GM12878 (cell line): Measurements from ENCODE around the gene ZP2. TPM values are rescaled to one million over a fixed set of nuclear protein-coding genes. Genes with fewer than 3 reads are reported as not detected.
"Not testable (repeated sequence)": the region's sequence is repeated elsewhere in the genome, so short reads cannot be mapped to it uniquely, and the experiment has no call there.

Experiments used
- ATAC-seq: fragments of 200-7000 bp; cut with Tn5 transposase; 3 replicates; pipeline ENCODE4 v1.9.1; 2020; ENCODE audit warnings: mild to moderate bottlenecking, moderate library complexity
- BruUV-seq: library from RNA; stranded (reverse); fragments of 400-500 nt; replicated peaks from 2 replicates; lab custom pipeline; 2021; lab: Mats Ljungman, UMichigan
- CTCF ChIA-PET: fragments of 300-600 bp; sonication (Branson Sonifier 250); formaldehyde crosslinking; extraction: SDS; loops from one replicate; lab custom pipeline; 2021; ENCODE audit warnings: inconsistent platforms; lab: Yijun Ruan, JAX
- POLR2A ChIA-PET: fragments of 350-600 bp; formaldehyde crosslinking; extraction: SDS; loops from one replicate; lab custom pipeline; 2021; ENCODE audit warnings: inconsistent platforms; lab: Charles Lee
- RAD21 ChIA-PET: fragments of 300-600 bp; sonication (Branson Sonifier 250); formaldehyde crosslinking; loops from one replicate; lab custom pipeline; 2023; ENCODE audit warnings: antibody characterized with exemption; ENCODE audit not compliant: unreplicated experiment; lab: Charles Lee
- SMC1A ChIA-PET: fragments of 300-600 bp; sonication (Branson Sonifier 250); formaldehyde crosslinking; loops from one replicate; lab custom pipeline; 2023; ENCODE audit not compliant: unreplicated experiment, uncharacterized antibody; lab: Charles Lee
- DNase-seq: peaks from one replicate; pipeline ENCODE4 v3.0.0-alpha.2; 2011; ENCODE audit warnings: low read depth, low spot score
- FAIRE-seq: peaks from 3 replicates; lab custom pipeline; 2011; peaks lifted over from hg19 to GRCh38; lab: Jason Lieb, UNC
- H2AFZ ChIP-seq: 2 replicates; pipeline ENCODE4 v1.6.0; 2011; ENCODE audit warnings: low read depth, low read length, control low read depth; ENCODE audit not compliant: control insufficient read depth
- H3K27ac ChIP-seq: 2 replicates; pipeline ENCODE4 v1.5.1; 2011; ENCODE audit warnings: control low read depth; ENCODE audit not compliant: control insufficient read depth, insufficient read depth
- H3K27me3 ChIP-seq, 2 experiments: replicated peaks in 1 of 2; 2 replicates each; pipeline versions ENCODE4 v1.6.0 to v1.6.1; 2011; ENCODE audit warnings: low read length in 1 of 2; ENCODE audit not compliant: control insufficient read depth in 2 of 2, insufficient read depth in 2 of 2
- H3K36me3 ChIP-seq, 2 experiments: 2 replicates each; pipeline ENCODE4 v1.5.1; 2011; ENCODE audit warnings: low read length in 1 of 2; ENCODE audit not compliant: control insufficient read depth in 2 of 2, insufficient read depth in 2 of 2
- H3K4me1 ChIP-seq: 2 replicates; pipeline ENCODE4 v1.6.1; 2011; ENCODE audit warnings: mild to moderate bottlenecking, low read length, moderate library complexity, mixed read lengths; ENCODE audit not compliant: control insufficient read depth, insufficient read depth
- H3K4me2 ChIP-seq: 2 replicates; pipeline ENCODE4 v1.6.0; 2011; ENCODE audit warnings: control low read depth; ENCODE audit not compliant: control insufficient read depth, insufficient read depth
- H3K4me3 ChIP-seq: fragments of 200-600 bp; sonication (generic); 2 replicates; pipeline ENCODE4 v1.5.1; 2016
- H3K79me2 ChIP-seq: 2 replicates; pipeline ENCODE4 v1.6.0; 2011; ENCODE audit warnings: low read length; ENCODE audit not compliant: control insufficient read depth, insufficient read depth
- H3K9ac ChIP-seq: 2 replicates; pipeline ENCODE4 v1.8.0; 2011; ENCODE audit warnings: low read length, control low read depth, mixed read lengths; ENCODE audit not compliant: control insufficient read depth, insufficient read depth
- H3K9me3 ChIP-seq: replicated peaks from 3 replicates; pipeline ENCODE4 v1.5.1; 2011; ENCODE audit warnings: mild to moderate bottlenecking, low read length; ENCODE audit not compliant: control insufficient read depth, insufficient read depth
- H4K20me1 ChIP-seq: 2 replicates; pipeline ENCODE4 v1.6.0; 2011; ENCODE audit not compliant: control insufficient read depth, insufficient read depth
- NFYB ChIP-seq: IDR thresholded peaks from 2 replicates; pipeline ENCODE4 v1.6.1; 2011; ENCODE audit warnings: low read depth, mild to moderate bottlenecking, low read length, improper control_type of control experiment, moderate library complexity; ENCODE audit not compliant: insufficient read depth
- WGBS: methylation state at CpG from one replicate; pipeline ENCODE4 v1.1.6; 2016; ENCODE audit warnings: low lambda C conversion rate; ENCODE audit not compliant: insufficient replicate concordance, insufficient coverage; ENCODE audit errors: missing lambda C conversion rate; 5-methylcytosine and 5-hydroxymethylcytosine counted together
- in situ Hi-C: fragments of 300-500 bp; cut with MboI; formaldehyde crosslinking; loops from 9 replicates; pipeline ENCODE4 v1.14.3; 2018; ENCODE audit warnings: mixed read lengths
- intact Hi-C: fragments of 100-400 bp; cut with micrococcal nuclease; formaldehyde crosslinking; loops from one replicate; pipeline ENCODE4 v1.14.2; 2022; ENCODE audit not compliant: unreplicated experiment
- polyA plus RNA-seq, 11 experiments: library from polyadenylated mRNA; depleted of rRNA in 4 of 11; unstranded in 6 of 11; stranded (reverse) in 5 of 11; fragments of >200 nt; fragmentation: Nextera tagmentation in 4 of 11; fragmentation: Illumina TruSeq in 1 of 11; extraction: Ambion mirVana in 4 of 11; extraction: Trizol in 1 of 11; gene quantifications; 1 replicate in 1 of 11; 2 replicates in 10 of 11; pipeline versions ENCODE4 v1.2.1 to v1.2.3, GENCODE V29; 2011 to 2016; ENCODE audit warnings: inconsistent platforms in 2 of 11, missing spikeins in 2 of 11, low read depth in 1 of 11
- total RNA-seq, 4 experiments: library from RNA; depleted of rRNA in 3 of 4; stranded (reverse); fragments of >200 nt in 3 of 4; fragmentation: Illumina TruSeq in 1 of 4; extraction: Trizol in 1 of 4; gene quantifications; 2 replicates each; pipeline versions ENCODE4 v1.2.1 to v1.2.3, GENCODE V29; 2013 to 2021

Gene ZP2
- total and polyA plus RNA-seq, 10 of the 15 experiments (the other 5 are each of a cell fraction or from before 2014, with no cell fraction given): 0.11 to 0.33 (median 0.16) TPM; not detected in 1

DNA sequence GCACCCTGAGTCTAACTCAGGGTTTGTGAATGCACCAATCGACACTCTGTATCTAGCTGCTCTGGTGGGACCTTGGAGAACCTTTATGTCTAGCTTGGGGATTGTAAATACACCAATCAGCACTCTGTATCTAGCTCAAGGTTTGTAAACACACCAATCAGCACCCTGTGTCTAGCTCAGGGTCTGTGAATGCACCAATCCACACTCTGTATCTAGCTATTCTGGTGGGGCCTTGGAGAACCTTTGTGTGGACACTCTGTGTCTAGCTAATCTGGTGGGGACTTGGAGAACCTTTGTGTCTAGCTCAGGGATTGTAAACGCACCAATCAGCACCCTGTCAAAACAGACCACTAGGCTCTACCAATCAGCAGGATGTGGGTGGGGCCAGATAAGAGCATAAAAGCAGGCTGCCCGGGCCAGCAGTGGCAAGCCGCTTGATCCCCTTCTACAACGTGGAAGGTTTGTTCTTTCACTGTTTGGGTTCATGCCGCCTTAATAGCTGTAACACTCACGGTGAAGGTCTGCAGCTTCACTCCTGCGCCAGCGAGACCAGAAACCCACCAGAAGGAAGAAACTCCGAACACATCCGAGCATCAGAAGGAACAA lies 58.1 kb downstream of the ZP2 start:
- intact Hi-C loops, POLR2A ChIA-PET, H3K9ac ChIP-seq, H3K79me2 ChIP-seq: not testable (repeated sequence)
- 78% methylated on average over 11 of the region's 11 CpGs for WGBS
- in situ Hi-C loops: loop anchor here (10.0 kb wide), 1 partner anchor 1172 kb away; no protein-coding TSS in a partner anchor
- 0 out of 2 replicates have a peak, but pooled peaks have one; percentile 28 for TF ChIP-seq NFYB
- TF ChIP-seq, all 136 proteins: peak for 1; not testable (repeated sequence) for 135
- H4K20me1 ChIP-seq, H2AFZ ChIP-seq, FAIRE-seq, H3K9me3 ChIP-seq, ATAC-seq, H3K27me3 ChIP-seq, H3K27ac ChIP-seq, H3K36me3 ChIP-seq, H3K4me1 ChIP-seq, H3K4me3 ChIP-seq, H3K4me2 ChIP-seq, BruUV-seq, DNase-seq: not testable (repeated sequence)
- RAD21 ChIA-PET: interaction anchor here (1.3 to 1.4 kb wide), 2 partner anchors 33 to 147 kb away, joined by 3 to 4 read pairs; no protein-coding TSS in a partner anchor
- SMC1A ChIA-PET: interaction anchor here (1.3 kb wide), 1 partner anchor 16 kb away, joined by 3 read pairs; no protein-coding TSS in a partner anchor
- CTCF ChIA-PET: interaction anchor here (0.7 to 1.3 kb wide), 2 partner anchors 33 to 401 kb away, joined by 3 to 4 read pairs; no protein-coding TSS in a partner anchor

DNA sequence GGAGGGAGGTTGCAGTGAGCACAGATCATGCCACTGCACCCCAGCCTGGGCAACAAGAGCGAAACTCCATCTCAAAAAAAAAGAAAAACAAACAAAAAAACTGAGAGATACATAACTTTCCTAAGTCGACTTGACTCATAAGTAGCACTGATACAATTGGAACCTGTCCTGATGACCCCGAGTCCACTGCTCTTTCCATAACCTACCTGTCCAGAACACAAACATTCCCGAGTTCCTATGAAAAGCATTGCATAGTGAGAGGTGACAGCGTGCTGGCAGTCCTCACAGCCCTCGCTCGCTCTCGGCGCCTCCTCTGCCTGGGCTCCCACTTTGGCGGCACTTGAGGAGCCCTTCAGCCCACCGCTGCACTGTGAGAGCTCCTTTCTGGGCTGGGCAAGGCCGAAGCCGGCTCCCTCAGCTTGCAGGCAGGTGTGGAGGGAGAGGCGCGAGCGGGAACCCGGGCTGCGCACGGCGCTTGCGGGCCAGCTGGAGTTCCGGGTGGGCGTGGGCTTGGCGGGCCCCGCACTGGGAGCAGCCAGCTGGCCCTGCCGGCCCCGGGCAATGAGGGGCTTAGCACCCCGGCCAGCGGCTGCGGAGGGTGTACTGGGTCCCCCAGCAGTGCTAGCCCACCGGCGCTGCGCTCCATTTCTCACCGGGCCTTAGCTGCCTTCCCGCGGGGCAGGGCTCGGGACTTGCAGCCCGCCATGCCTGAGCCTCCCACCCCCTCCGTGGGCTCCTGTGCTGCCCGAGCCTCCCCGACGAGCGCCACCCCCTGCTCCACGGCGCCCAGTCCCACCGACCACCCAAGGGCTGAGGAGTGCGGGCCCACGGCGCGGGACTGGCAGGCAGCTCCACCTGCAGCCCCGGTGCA lies 59.0 kb downstream of the ZP2 start:
- H3K9ac ChIP-seq, BruUV-seq, H3K4me1 ChIP-seq, H3K36me3 ChIP-seq, H3K9me3 ChIP-seq, H3K79me2 ChIP-seq, FAIRE-seq, H4K20me1 ChIP-seq, H3K27me3 ChIP-seq, DNase-seq, intact Hi-C loops, CTCF ChIA-PET, H3K27ac ChIP-seq, H2AFZ ChIP-seq, ATAC-seq, SMC1A ChIA-PET, H3K4me3 ChIP-seq, H3K4me2 ChIP-seq: not testable (repeated sequence)
- in situ Hi-C loops: loop anchor here (10.0 kb wide), 1 partner anchor 1172 kb away; no protein-coding TSS in a partner anchor
- WGBS: 78% methylated on average over 40 of the region's 51 CpGs
- ChIA-PET POLR2A (interaction anchor here (0.6 kb wide), 1 partner anchor 10 kb away, joined by 3 read pairs; no protein-coding TSS in a partner anchor), RAD21 (interaction anchor here (1.3 kb wide), 1 partner anchor 148 kb away, joined by 4 read pairs; no protein-coding TSS in a partner anchor)
